NCI-H1092 treated with DMSO at 0.1 percent for 48 hours (cell line): ENCODE results near the gene GPC6.

Experiments used
- DNase-seq: peaks from one replicate; lab custom pipeline; 2025; lab: John Stamatoyannopoulos, UW

Gene GPC6

DNA sequence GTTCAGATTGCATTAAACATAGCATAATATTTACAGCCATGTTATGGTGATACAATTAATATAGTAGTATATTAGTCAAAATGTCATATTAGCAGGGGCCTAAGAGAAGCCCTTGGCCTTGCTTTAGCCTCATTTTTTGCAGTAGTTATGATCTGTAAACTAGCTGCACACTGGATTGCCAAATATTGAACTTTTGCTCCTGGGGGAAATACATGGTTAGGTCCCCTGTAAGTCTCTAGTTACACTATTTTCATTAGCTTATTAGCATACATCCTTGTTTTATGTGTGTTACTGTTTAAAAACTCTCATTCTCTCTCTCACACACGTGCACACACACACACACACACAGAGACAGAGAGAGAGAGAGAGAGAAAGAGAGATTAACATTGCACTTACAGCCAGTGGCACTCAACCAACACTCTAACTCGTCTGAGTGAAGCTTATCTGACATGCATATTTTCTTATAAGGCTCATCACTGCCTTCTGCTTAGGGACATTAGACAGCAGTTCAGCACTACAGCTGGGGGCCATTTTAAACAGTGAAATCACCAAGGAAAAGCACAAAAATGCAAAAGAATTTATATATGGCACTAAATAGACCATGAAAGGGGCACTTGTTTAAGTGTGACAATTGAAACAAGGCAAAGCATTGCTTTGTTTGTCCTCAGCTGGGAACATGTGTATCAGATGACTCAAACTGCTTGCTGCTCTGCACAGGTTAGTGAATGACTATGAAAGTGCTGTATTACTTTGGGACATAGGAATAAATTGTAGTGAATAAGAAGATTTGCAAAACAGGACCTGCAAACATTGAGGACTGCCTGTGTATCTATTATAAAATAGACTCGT is 278.7 kb downstream of the GPC6 start:
- DNase-seq, result no peak

- DNase-seq, result no peak
Measured at GRCh38 chr13:93511011-93511410, 284.4 kb downstream of the GPC6 start.

- DNase-seq, result no peak
Measured at GRCh38 chr13:93515267-93515666, 288.7 kb downstream of the GPC6 start.

DNA sequence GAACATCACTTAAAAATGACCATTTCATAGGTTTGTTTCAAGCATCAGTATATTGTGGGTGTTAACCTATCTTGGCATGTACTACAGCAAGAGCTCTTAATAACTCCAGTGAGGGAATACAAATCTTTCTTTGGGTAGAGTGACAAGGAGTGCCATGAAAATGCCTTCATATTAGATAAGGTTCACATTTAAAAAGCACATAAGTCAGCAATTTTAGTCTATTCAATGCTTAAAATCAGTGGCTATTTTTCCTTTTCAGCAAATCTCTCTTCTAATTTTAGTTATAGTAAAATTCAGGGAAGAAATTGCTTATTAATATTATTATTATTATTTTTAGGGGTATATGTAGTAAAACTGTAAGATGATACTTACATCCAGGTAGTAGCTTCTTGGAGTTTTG is 291.1 kb downstream of the GPC6 start:
- DNase-seq, result no peak

GRCh38 chr13:93521307-93521706 is 294.7 kb downstream of the GPC6 start:
- no peak for DNase-seq

DNA sequence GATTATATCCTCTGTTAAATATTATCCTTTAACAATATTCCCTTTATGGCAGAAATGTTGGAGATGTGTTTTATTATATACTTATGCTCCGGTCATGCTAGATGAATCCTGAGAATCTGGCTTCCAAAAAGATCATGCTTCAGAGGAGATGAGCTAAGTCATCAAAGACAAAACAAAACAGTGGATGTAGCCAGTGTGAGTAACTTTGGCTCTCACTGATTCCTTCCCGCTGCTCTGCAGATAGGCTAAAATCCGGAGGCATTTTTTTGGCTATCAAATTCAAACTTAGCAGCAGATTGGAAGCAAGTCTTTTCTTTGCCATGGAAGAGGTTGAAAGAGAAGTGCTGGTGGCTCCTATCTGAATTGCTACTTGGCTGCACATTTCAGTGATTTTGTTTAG is 295.9 kb downstream of the GPC6 start:
- no peak for DNase-seq

DNA sequence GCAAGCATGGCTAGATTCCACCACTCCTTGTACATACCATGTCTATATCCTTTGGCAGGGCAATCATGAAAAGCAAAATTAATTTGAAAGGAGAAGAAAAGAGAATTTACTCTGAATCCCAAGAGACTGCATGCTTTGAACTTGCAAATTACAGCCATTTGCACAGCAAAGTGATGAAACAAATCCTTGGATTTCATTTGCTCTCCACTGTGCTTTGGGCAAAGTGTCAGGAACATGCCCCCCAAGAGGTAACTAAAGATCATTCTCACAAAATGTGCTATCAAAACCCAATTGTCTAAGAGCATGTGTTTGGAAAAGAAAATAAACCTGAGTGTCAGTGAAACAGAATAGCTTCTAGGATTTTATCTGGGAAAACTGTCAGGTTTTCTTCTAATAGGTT is 298.5 kb downstream of the GPC6 start:
- DNase-seq, result no peak

GRCh38 chr13:93527748-93528297 is 301.2 kb downstream of the GPC6 start:
- no peak for DNase-seq

- no peak for DNase-seq
Measured at GRCh38 chr13:93529961-93530360, 303.4 kb downstream of the GPC6 start.

- DNase-seq, result no peak
Measured at GRCh38 chr13:93534181-93534700, 307.6 kb downstream of the GPC6 start.

DNA sequence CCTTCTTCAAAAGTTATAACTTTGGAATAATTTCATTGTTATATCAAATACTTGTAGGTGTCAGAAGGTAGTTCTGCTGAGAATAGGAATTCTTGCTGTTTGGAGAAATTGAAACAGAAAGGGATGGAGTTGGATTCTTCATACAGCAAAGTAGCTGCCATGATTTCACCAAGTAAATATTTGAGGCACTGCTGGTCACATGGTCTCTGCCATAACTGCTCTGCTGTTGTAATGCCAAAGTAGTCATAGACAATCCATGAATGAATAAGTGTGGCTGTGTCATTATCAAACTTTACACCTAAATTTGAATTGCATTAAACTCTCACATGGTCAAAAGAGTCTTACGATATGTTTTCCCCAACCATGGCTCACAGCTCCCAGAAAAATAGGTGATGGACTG is 308.6 kb downstream of the GPC6 start:
- DNase-seq, result no peak

DNA sequence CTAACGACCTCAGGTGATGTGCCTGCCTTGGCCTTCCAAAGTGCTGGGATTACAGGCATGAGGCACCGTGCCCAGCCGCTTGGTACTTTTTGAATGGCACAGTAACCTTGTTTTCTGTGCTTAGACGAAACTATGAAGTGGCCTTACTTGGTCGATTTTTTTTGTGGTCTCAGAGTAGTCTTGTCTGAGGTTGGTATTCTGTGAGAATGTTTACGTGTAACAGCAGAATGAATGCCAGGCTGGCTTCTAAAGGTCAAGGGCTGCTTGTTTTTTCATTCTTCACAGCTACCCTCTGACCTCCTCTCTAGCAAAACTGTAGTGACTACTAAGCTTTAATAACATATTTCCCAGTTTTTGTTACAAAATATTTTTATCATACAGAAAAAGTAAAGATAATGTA is 313.3 kb downstream of the GPC6 start:
- DNase-seq, result no peak

- DNase-seq, result no peak
Measured at GRCh38 chr13:93547886-93548285, 321.3 kb downstream of the GPC6 start.

DNA sequence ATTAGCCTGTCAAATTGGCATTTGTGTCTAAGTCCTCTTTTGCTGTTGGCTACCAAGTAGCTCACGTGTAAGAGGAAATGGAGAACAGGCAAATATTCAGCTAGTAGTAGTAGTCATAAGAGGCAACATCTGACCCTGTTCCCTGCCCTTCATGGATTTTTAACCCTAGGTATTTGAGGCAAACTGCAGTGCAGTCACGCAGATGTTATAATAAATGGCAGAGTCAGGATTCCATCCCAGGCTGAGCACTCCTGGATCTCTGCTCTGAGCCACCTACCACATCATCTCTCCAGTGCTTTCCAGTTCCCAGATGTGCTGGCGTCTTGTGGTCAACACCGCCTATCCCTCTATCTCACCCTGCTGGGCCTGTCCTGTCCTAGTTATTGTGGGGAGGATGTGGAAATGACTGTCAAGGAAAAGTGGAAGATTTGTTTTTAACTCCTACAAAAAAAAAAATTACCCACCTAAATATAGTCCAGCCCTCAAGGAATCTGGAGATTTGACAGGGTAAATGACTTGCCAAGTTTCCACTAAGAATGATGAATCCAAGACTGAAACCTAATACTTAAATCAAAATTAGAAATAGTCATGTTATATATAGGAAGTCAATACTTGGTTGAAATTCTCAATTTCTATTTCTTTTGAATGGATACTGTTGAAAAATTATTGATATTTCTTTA is 322.9 kb downstream of the GPC6 start:
- DNase-seq, result no peak

DNA sequence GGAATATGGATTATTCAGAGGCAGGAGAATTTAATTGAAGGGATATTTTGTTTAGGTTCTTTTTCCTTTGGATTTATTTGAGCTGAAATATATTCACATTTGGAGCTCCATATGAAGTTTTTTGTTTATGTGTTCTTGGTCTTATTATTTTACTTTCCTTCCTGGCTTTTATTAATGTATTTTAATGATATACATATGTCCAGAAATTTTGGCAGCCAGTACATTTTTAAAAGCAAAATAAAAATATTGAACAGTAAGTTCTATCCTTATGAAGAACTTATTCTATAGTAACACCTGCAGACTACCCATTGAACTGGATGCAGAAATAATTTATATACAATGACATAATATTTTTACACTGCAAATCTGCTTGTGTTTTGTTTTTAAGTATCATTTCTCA is 323.6 kb downstream of the GPC6 start:
- no peak for DNase-seq

DNA sequence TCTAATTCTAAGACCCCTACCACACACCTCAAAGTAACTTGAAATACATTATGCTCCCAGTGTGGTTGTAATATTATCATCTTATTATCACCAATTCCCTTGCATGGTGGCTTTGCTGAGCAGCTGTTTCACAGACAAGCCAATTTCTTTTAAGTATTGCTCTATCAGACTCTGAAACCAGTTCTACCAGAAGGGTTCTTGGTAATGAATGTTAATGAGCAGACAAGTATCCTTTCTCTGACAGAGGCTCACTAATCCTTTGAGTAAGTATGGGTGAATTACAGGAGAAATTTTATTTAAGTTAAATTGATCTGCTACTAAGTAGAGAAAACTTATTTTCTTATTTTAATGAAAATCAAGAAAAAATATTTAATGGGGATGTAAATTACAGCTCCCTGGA is 326.0 kb downstream of the GPC6 start:
- DNase-seq, result no peak

- no peak for DNase-seq
Measured at GRCh38 chr13:93554514-93554913, 327.9 kb downstream of the GPC6 start.

DNA sequence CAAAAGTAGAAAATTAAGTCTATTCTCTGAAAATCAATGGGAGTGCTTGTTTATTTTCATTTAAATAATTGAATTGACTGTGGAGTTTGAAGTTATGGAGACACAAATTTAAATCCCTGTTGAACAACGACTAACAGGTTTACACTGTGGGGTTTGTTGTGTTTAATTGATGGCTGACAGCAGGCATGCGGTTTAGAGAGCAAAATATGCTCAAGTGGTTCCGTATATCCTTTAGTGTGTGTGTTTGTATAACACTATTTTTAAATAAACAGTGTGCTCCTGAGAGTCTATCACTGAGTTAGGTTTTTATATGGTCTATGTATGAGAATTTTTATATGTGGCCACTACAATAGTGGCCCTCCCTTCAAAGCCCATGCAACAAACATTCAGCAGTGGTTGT is 332.0 kb downstream of the GPC6 start:
- no peak for DNase-seq

- no peak for DNase-seq
Measured at GRCh38 chr13:93559718-93560117, 333.1 kb downstream of the GPC6 start.

DNA sequence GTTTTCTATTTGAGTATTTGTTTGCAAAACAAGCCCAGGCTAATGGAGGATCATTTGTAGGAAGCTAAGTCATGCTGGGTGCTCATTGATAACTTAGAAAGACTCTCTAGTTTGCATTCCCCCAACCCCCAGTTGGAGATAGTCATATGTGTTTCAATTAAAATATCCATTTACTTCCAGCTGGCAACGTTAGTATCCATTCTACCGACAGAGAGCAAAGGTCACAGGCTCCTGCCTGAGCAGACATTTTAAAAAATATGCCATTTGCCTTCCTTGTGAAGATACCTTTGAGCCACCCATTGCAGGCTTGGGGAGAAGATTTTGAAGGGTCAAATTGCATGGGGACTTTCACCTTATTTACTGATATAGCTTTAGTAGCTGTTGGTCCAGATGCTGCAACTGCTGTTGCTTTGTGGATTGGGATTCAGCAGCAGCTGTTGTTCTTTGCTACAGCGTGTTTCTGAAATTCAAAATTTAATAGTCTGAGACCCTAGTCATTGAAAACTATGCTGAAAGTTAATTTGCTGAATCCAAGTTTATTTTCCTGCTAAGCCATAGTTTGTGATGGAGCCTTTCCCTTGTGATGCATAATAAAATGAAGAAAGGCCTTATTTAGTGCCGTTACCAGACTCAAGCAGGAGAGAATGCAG is 335.1 kb downstream of the GPC6 start:
- no peak for DNase-seq

DNA sequence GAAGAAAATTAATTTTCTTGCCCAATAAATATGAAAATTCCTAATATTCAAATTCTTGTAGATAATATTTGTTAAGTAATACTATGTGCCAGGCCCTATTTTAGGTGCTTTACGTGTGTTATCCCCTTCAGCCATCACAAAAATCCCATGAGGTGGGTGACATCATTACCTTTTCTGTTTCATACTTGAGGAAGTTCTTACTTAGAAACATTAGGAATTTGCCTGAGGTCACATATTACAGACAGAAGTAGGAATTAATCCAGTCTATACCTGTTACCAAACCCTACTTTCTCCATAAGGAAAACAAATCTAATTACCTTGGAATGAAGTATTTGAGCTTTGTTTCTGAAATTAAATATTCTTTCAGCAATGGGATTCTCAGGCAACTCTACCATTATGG is 336.1 kb downstream of the GPC6 start:
- no peak for DNase-seq

- DNase-seq, result no peak
Measured at GRCh38 chr13:93577105-93577504, 350.5 kb downstream of the GPC6 start.

DNA sequence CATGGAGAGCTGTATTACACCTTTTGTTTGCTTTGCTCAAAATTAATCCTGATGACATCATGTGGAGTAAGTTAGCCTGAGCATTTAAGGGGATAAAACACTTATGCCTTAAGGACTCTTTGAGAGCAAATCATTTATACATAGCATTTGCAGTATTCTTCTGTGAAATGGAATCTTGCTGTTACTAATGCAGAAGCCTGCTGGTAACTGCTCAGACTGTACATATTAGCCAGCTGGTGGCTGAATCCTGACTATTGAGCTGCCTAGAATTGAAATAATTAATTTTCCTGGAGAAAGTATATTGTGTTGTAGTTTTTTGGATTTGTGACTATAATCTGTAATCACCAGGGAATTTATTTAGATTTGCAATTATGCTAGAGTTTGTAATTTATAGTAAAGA is 363.2 kb downstream of the GPC6 start:
- no peak for DNase-seq
